Smooth muscle cell (in vitro differentiated cells): ENCODE measurements around the gene HOMER2. TPM values are rescaled to one million over a fixed set of nuclear protein-coding genes. Genes with fewer than 3 reads are reported as not detected.

Experiments
- DNase-seq: peaks from one replicate; lab custom pipeline; 2025; ENCODE audit not compliant: unreplicated experiment; lab: John Stamatoyannopoulos, UW
- H2AFZ ChIP-seq: fragments of 200-600 bp; sonication (generic); 2 replicates; pipeline ENCODE4 v1.6.0; 2016; ENCODE audit warnings: antibody characterized with exemption, low read depth, mild to moderate bottlenecking
- H3F3A ChIP-seq: fragments of 200-600 bp; sonication (generic); 2 replicates; pipeline ENCODE4 v1.6.0; 2017; ENCODE audit warnings: antibody characterized with exemption, low read depth
- H3K27ac ChIP-seq: fragments of 200-600 bp; sonication (generic); 2 replicates; pipeline ENCODE4 v1.5.1; 2016; ENCODE audit warnings: low read depth, mild to moderate bottlenecking
- H3K27me3 ChIP-seq: fragments of 200-600 bp; sonication (generic); 2 replicates; pipeline ENCODE4 v1.6.1; 2016; ENCODE audit warnings: low read depth, mild to moderate bottlenecking
- H3K36me3 ChIP-seq: fragments of 200-600 bp; sonication (generic); 2 replicates; pipeline ENCODE4 v1.5.1; 2016; ENCODE audit warnings: low read depth
- H3K4me1 ChIP-seq: fragments of 200-600 bp; sonication (generic); 2 replicates; pipeline ENCODE4 v1.5.1; 2016; ENCODE audit warnings: low read depth
- H3K4me2 ChIP-seq: fragments of 200-600 bp; sonication (generic); 2 replicates; pipeline ENCODE4 v1.6.0; 2016; ENCODE audit warnings: mild to moderate bottlenecking
- H3K4me3 ChIP-seq: fragments of 200-600 bp; sonication (generic); 2 replicates; pipeline ENCODE4 v1.5.1; 2016; ENCODE audit warnings: mild to moderate bottlenecking
- H3K79me2 ChIP-seq: fragments of 200-600 bp; sonication (generic); 2 replicates; pipeline ENCODE4 v1.6.0; 2016; ENCODE audit warnings: low read depth, mild to moderate bottlenecking
- H3K9ac ChIP-seq: fragments of 200-600 bp; sonication (generic); 2 replicates; pipeline ENCODE4 v1.6.0; 2016; ENCODE audit warnings: low read depth
- H3K9me3 ChIP-seq: fragments of 200-600 bp; sonication (generic); replicated peaks from 2 replicates; pipeline ENCODE4 v1.5.1; 2016; ENCODE audit warnings: low read depth
- H4K20me1 ChIP-seq: fragments of 200-600 bp; sonication (generic); 2 replicates; pipeline ENCODE4 v1.6.0; 2016; ENCODE audit warnings: low read depth
- WGBS: methylation state at CpG from one replicate; pipeline ENCODE4 v1.1.7; 2016; ENCODE audit warnings: low lambda C conversion rate; 5-methylcytosine and 5-hydroxymethylcytosine counted together
- polyA plus RNA-seq: library from polyadenylated mRNA; unstranded; fragments of >200 nt; fragmentation: Nextera tagmentation; extraction: Ambion mirVana; gene quantifications from 2 replicates; pipeline ENCODE4 v1.2.1, GENCODE V29; 2016
- total RNA-seq: library from RNA; depleted of rRNA; stranded (reverse); fragments of >200 nt; gene quantifications from 2 replicates; pipeline ENCODE4 v1.2.3, GENCODE V29; 2014
- TF ChIP-seq, protein P1 (sequence below): fragments of 200-600 bp; sonication (generic); IDR thresholded peaks from 2 replicates; pipeline ENCODE4 v1.5.1; 2017; ENCODE audit warnings: borderline replicate concordance, mild to moderate bottlenecking, antibody characterized with exemption; ENCODE audit not compliant: insufficient read depth, poor library complexity, severe bottlenecking

Gene HOMER2
- total and polyA plus RNA-seq, 2 experiments from 2014 or later, result 3.1 to 18.8 TPM

GRCh38 chr15:82851981-82852511 is 100.5 kb downstream of the HOMER2 start:
- H3K4me3 ChIP-seq, result no peak overlapping the region
- H3K27ac ChIP-seq, result no peak overlapping the region
- TF ChIP-seq, protein P1, sequence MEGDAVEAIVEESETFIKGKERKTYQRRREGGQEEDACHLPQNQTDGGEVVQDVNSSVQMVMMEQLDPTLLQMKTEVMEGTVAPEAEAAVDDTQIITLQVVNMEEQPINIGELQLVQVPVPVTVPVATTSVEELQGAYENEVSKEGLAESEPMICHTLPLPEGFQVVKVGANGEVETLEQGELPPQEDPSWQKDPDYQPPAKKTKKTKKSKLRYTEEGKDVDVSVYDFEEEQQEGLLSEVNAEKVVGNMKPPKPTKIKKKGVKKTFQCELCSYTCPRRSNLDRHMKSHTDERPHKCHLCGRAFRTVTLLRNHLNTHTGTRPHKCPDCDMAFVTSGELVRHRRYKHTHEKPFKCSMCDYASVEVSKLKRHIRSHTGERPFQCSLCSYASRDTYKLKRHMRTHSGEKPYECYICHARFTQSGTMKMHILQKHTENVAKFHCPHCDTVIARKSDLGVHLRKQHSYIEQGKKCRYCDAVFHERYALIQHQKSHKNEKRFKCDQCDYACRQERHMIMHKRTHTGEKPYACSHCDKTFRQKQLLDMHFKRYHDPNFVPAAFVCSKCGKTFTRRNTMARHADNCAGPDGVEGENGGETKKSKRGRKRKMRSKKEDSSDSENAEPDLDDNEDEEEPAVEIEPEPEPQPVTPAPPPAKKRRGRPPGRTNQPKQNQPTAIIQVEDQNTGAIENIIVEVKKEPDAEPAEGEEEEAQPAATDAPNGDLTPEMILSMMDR, result no peak
- H2AFZ ChIP-seq, result no peak overlapping the region
- H3K36me3 ChIP-seq, result no peaks in the 10 kb centered on the region
- no peaks in the 10 kb centered on the region for H3K79me2 ChIP-seq
- WGBS, result 89% methylated on average over 9 of the region's 9 CpGs
- H3K9ac ChIP-seq, result no peak overlapping the region
- no peak for DNase-seq
- no peaks in the 10 kb centered on the region for H3K9me3 ChIP-seq
- H3K4me1 ChIP-seq, result peaks cover 7% of the 10 kb centered on the region
- no peaks in the 10 kb centered on the region for H3K27me3 ChIP-seq
- no peaks in the 10 kb centered on the region for H3F3A ChIP-seq
- no peaks in the 10 kb centered on the region for H4K20me1 ChIP-seq
- H3K4me2 ChIP-seq, result no peak overlapping the region

DNA sequence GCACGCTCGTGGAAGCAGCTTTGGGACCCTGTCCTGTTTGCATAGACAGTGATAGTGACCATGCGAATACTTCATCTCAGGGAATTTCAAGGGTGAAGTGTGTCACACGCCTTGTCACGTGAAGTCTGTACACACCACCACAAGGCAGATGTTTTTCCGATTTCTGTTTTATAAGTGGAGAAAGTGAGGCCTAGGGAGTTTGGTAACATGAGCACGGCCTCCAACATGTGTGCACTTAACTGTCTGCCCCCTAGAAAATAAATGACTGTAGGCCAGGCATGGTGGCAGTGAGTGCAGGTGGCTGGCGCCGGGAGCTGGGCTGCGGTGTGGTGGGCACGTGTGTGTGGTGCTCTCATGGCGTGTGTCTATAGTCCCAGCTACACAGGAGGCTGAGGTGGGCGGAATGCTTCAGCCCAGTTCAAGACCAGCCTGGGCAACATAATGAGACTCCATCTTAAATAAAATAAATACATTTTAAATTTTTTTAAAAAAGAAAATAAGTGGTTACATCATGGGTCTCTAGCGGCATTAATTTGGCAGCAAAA is 101.1 kb downstream of the HOMER2 start:
- Histone ChIP-seq H3K4me1 (peaks cover 7% of the 10 kb centered on the region), H3K9me3 (no peaks in the 10 kb centered on the region), H3K27ac (no peak overlapping the region), H3K27me3 (no peaks in the 10 kb centered on the region), H3K79me2 (no peaks in the 10 kb centered on the region), H3K9ac (no peak overlapping the region), H3K36me3 (no peaks in the 10 kb centered on the region), H3K4me2 (no peak overlapping the region), H3K4me3 (no peak overlapping the region), H2AFZ (no peak overlapping the region), H3F3A (no peaks in the 10 kb centered on the region), H4K20me1 (no peaks in the 10 kb centered on the region)
- DNase-seq, result no peak
- TF ChIP-seq, protein P1, result no peak
- WGBS, result 89% methylated on average over 14 of the region's 14 CpGs

- Histone ChIP-seq H3K4me2 (no peak overlapping the region), H3K36me3 (no peaks in the 10 kb centered on the region), H3K79me2 (no peaks in the 10 kb centered on the region), H3K9me3 (no peaks in the 10 kb centered on the region), H3K4me3 (no peak overlapping the region), H3K27ac (no peak overlapping the region), H2AFZ (no peak overlapping the region), H3K4me1 (peaks cover 7% of the 10 kb centered on the region), H3K27me3 (no peaks in the 10 kb centered on the region), H3F3A (no peaks in the 10 kb centered on the region), H4K20me1 (no peaks in the 10 kb centered on the region), H3K9ac (no peak overlapping the region)
- TF ChIP-seq, protein P1, result no peak
- no peak for DNase-seq
- WGBS, result 73% methylated on average over 5 of the region's 7 CpGs
Measured at GRCh38 chr15:82850731-82851130, 101.8 kb downstream of the HOMER2 start.
